Adipocyte (in vitro differentiated cells): ENCODE measurements around the gene NME3.

Experiments
- DNase-seq: peaks from one replicate; pipeline ENCODE4 v3.0.0-alpha.2; 2015; ENCODE audit warnings: low read depth
- H3K27me3 ChIP-seq: replicated peaks from 2 replicates; pipeline ENCODE4 v1.7.0; 2013; ENCODE audit warnings: mild to moderate bottlenecking, low read length, moderate library complexity; ENCODE audit not compliant: control insufficient read depth, insufficient read depth
- H3K36me3 ChIP-seq: 2 replicates; pipeline ENCODE4 v1.7.0; 2013; ENCODE audit warnings: low read length, mild to moderate bottlenecking, moderate library complexity; ENCODE audit not compliant: control insufficient read depth, insufficient read depth, severe bottlenecking
- H3K4me1 ChIP-seq: 2 replicates; pipeline ENCODE4 v1.7.0; 2013; ENCODE audit warnings: mild to moderate bottlenecking, low read length, moderate library complexity; ENCODE audit not compliant: control insufficient read depth, insufficient read depth
- H3K4me3 ChIP-seq: 2 replicates; pipeline ENCODE4 v1.7.0; 2013; ENCODE audit warnings: mild to moderate bottlenecking, low read length, moderate library complexity
- H3K9ac ChIP-seq: 2 replicates; pipeline ENCODE4 v1.7.0; 2013; ENCODE audit warnings: mild to moderate bottlenecking, low read length, moderate library complexity
- H3K9me3 ChIP-seq: 2 replicates; pipeline ENCODE4 v1.7.0; 2013; ENCODE audit warnings: mild to moderate bottlenecking, low read length, moderate library complexity; ENCODE audit not compliant: control insufficient read depth

Gene NME3

DNA sequence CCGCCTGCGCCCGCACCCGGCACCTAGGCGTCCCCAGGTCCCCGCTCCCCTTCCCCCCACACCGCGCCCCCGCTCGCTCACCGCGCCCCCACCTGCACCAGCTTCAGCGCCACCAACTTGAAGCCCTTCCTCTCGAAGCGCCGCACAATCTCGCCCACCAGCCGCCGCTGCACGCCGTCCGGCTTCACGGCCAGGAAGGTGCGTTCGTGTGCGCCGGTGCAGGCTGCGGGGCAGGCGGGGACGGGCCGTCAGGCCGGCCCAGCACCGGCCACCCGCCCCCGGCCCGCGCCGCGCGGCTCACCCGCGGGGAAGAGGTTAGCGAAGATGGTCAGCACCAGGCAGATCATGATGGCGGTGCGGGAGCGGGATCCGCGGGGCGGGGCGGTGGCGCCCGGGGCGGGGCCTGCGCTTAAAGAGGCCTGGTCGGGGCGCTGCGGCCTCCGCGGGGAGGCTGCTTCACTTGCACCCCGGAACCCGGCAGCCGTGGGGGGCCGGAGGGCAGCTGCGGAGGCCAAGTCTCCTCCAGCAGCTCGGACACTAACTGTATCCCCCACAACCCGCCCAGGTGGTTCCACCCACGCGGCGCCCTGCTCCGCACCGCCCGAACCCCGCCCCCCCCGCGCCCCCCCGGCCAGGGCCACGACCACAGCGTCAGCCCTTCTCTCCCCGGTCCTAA is at the start of gene NME3:
Gene NME3 (minus strand): TSS at position 356 of the 676 bp plus-strand sequence. CDS start 9 bp downstream, at position 347.
- Histone ChIP-seq H3K9ac (peak within 1 kb of the TSS; percentile 94), H3K36me3 (peaks cover 30% of the 10 kb centered on the region), H3K4me3 (peak within 1 kb of the TSS; percentile 92), H3K9me3 (no peaks in the 10 kb centered on the region), H3K27me3 (no peaks in the 10 kb centered on the region), H3K4me1 (peaks cover 27% of the 10 kb centered on the region)
- DNase-seq = peak; percentile 84

DNA sequence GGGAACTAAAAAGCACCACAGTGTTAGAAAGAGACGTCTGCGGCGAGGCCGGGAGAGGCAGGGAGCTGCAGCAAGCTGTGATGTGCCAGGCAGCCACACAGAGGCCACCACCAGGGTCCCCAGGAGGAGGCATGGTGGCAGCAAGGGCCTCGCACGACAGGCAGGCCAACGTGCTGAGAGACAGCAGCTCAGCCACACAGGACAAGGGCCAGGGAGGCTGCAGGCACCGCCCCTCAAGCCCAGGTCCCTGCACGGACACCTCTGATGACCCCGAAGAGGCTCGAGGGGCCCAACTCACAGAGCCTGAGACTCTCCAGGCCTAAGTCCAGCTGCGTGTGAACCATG is 49.6 kb upstream of the NME3 start:
- Histone ChIP-seq H3K9me3 (no peaks in the 10 kb centered on the region), H3K27me3 (no peaks in the 10 kb centered on the region), H3K4me3 (no peak overlapping the region), H3K4me1 (peaks cover 11% of the 10 kb centered on the region), H3K9ac (no peak overlapping the region), H3K36me3 (peaks cover 26% of the 10 kb centered on the region)
- DNase-seq = no peak

DNA sequence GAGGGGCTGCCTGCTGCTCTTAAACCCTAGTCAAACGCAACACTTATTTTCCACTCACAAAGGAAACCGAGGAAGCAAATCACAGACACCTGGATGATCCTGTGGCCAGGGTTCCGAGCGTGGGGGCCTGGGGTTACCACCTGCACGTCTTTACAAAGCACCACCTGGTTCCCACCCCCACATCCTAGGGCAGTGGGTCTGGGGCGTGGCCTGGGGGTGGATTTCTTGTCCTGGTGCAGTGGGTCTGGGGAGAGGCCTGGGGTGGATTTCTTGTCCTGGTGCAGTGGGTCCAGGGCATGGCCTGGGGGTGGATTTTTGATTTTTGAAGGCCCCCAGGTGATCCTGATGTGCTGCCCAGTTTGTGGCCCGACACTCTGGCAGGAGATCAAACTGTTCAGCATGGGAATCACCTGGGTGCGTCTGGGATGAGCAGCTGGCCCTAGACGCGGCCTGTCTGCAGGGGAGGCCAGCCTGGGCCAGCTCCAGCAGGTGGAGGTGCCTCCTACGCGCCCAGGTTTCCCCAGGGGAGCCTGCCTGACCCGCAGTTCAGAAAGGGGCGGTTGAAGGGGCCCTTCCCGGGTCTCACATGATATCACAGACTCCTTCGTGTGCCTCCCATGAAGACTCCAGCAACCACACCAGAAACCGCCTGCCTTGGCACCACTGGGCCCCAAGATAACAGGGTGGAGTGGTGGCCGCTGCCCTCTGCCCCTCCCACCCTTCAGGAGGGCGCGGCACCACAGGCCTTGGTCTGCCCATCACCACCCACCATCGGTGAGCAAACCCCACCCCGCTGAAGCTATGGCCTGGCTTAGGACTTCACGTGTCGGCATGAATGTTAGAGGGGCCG is 49.0 kb upstream of the NME3 start:
- Histone ChIP-seq H3K36me3 (peaks cover 29% of the 10 kb centered on the region), H3K9ac (no peak overlapping the region), H3K9me3 (no peaks in the 10 kb centered on the region), H3K4me1 (peaks cover 5% of the 10 kb centered on the region), H3K4me3 (no peak overlapping the region), H3K27me3 (no peaks in the 10 kb centered on the region)
- DNase-seq = no peak

DNA sequence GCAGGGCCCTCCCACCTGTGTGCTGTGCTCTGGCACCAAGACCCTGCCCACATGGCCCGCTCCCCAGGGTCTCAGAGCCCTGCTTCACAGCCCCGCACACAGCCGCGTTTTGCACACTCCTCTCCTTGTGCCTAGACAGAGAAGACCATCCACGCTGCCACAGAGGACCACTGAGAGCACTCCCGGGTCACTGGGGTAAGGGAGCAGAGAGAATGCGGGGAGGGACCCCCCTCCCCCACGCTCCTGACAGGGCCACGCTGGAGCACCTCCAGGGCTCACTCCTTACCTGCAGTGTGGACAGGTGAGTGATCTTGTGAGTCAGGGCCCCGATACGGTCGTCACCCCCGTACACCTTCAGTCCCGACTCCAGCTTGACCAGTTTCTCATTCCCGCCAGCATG is 48.3 kb upstream of the NME3 start:
- Histone ChIP-seq H3K4me1 (peaks cover 3% of the 10 kb centered on the region), H3K27me3 (no peaks in the 10 kb centered on the region), H3K9ac (no peak overlapping the region), H3K9me3 (no peaks in the 10 kb centered on the region), H3K4me3 (no peak overlapping the region), H3K36me3 (peaks cover 30% of the 10 kb centered on the region)
- DNase-seq = no peak

DNA sequence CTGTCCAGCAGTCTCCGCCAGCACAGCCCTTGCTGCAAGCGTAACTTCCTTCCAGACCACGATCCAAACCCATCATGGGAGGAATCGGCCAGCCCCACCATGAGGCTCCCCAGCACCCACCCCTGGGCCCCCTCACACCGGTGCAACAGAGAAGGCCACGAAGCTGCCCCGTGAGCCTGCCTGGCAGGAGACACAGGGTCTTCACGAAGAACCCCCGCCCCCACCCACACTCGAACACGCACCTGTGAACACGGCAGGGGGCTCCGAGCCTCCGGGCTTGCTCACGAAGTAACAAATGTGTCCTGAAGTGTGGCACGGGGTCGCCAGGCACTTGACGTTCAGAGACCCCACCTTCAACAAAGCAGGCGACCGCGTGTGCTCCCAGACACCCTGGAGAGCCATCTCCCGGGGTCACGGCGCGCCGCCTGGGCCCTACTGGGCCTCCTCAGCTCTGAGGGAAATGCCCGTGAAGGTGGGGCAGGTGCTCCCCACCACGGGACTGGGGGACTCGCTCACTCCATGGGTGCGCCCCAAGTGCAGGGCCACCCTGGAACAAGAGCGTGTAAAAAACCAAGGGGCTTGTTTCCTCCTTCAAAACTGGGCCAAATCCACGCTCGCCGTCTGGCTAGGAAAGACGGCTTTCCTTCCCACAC is 47.7 kb upstream of the NME3 start:
- DNase-seq = no peak
- Histone ChIP-seq H3K27me3 (no peaks in the 10 kb centered on the region), H3K36me3 (peaks cover 30% of the 10 kb centered on the region), H3K4me3 (no peak overlapping the region), H3K9me3 (no peaks in the 10 kb centered on the region), H3K4me1 (peaks cover 3% of the 10 kb centered on the region), H3K9ac (no peak overlapping the region)

DNA sequence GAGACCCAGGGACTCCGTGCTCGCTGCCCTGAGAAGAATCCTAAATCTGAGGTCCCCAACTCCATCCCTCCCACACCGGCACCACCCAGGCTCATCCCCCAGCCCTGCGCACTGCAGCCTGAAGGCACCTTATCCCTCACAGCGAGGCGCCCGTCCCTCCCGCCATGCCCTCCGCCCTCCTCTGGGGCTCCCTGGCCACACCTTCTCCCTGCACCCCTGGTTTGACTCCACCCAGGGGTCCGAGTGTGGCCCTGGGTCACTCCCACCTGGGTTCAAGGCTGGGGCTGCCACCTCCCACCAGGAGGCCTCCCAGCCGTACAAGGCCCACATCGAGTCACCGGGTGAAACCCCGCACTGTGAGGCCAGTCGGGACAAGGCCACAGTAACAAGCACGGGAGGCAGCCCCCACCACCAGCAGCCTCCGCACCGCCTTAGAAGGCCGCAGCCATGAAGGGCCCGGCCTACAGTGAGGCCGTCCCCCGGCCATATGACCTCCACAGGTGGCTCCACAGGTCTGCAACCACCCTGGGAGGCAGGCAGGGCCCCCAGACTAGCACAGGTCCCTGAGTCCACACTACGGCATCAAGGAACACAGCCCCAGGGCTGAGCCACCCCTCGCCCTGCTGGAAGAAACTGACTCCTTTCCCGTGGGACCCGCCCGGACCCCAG is 47.0 kb upstream of the NME3 start:
- Histone ChIP-seq H3K9me3 (no peaks in the 10 kb centered on the region), H3K4me3 (no peak overlapping the region), H3K4me1 (no peaks in the 10 kb centered on the region), H3K9ac (no peak overlapping the region), H3K36me3 (peaks cover 34% of the 10 kb centered on the region), H3K27me3 (no peaks in the 10 kb centered on the region)
- DNase-seq = no peak

DNA sequence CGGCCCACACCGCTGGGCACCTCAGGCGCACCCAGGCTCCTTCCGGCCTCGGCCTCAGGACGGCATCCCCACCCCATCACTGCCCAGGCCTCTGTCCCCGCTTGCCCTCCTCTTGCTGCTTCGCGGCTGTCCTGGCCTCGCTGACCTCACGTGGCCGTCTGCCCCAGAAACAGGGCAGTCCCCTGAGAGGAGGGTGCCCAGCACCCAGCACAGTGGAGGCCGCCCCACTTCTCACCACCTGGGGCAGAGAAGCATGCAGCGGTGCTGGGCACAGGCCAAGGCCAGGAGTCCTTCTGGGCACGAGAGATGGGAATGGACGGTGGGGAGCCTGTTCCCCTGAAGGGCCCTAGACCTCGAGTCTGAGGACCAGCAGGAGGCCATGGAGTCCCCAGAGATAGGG is 46.4 kb upstream of the NME3 start:
- Histone ChIP-seq H3K4me1 (peaks cover 3% of the 10 kb centered on the region), H3K27me3 (no peaks in the 10 kb centered on the region), H3K9ac (no peak overlapping the region), H3K9me3 (no peaks in the 10 kb centered on the region), H3K4me3 (no peak overlapping the region), H3K36me3 (peaks cover 34% of the 10 kb centered on the region)
- no peak for DNase-seq

DNA sequence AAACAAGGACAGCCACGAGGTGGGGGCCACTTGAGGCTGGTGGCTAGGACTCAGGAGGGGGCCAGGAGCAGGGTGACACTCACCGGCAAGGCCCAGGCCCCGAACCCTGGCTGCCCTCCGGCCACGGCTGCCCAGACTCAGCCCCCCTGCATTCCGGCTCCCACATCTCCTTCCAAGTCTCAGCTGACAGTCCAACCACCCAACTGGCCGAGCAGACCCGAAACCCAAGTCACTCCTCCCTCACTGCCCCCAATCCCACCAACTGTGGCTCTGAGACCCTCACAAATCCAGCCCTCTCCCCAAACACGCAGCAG is 45.9 kb upstream of the NME3 start:
- peaks cover 31% of the 10 kb centered on the region for H3K36me3 ChIP-seq
- DNase-seq = no peak

DNA sequence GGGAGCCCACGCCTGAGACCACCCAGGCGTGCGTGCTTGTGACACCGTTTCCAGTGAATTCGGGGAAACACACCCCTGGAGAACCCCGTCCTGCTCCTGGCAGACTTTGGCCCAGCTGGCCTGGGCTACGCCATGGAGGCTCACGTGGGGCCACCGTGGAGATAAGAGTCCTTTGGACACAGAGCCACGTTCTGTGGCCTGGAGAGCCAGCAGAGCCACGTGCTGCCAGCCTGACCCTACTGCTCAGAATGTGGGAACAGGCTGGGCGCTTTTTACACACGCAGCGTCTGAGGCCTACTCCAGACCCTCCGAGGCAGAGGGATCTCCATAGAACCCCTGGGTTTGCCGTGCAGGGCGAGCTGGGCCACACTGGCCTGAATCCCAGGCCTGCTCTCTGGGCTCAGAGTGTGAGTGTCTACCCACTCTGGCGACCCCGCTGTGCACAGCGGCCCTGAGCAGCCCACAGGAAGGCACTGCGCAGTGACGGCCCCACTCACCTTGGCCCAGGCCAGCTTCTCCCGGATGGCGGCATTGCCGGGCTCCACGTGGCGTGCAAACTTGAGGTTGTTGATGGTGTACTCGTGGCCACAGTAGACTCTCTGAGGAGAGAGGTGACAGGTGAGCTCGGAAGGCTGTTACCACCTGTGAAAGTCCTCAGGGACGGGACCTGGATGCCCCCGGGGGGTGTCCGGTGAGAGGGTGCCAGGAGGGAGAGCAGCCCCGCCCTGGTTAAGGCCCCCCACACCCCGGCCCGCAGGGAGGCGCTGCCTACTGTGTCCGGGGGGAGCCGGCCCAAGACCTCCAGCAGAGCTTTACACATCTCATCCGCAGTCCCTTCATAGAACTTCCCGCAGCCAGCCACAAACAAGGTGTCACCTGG is 45.3 kb upstream of the NME3 start:
- H3K36me3 ChIP-seq = peaks cover 26% of the 10 kb centered on the region
- no peaks in the 10 kb centered on the region for H3K27me3 ChIP-seq
- H3K9me3 ChIP-seq = no peaks in the 10 kb centered on the region
- H3K4me1 ChIP-seq = peaks cover 3% of the 10 kb centered on the region
- DNase-seq = no peak
- no peak overlapping the region for H3K9ac ChIP-seq
- H3K4me3 ChIP-seq = no peak overlapping the region

More for the DNA sequence above, 45.9 kb upstream of the NME3 start:
- Histone ChIP-seq H3K4me1 (peaks cover 3% of the 10 kb centered on the region), H3K4me3 (no peak overlapping the region), H3K9ac (no peak overlapping the region), H3K9me3 (no peaks in the 10 kb centered on the region), H3K27me3 (no peaks in the 10 kb centered on the region)

DNA sequence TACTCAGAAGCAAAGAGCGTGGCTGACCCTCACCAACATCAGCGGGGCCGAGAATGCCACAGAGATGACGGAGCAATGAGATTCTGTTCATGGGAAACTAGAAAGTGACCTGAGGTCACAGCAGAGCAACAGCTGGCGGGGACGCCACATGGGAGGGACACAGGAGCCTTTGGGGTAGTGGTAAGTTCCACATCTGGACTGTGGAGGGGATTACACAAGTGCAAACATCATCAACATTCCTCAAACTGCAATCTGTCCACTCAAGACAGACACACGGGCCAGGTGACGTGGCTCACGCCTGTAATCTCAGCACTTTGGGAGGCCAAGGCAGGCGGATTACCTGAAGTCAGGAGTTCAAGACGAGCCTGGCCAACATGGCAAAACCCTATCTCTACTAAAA is 44.1 kb upstream of the NME3 start:
- no peak for DNase-seq
- no peak overlapping the region for H3K4me3 ChIP-seq
- no peaks in the 10 kb centered on the region for H3K9me3 ChIP-seq
- H3K4me1 ChIP-seq = peaks cover 3% of the 10 kb centered on the region
- no peaks in the 10 kb centered on the region for H3K27me3 ChIP-seq
- no peak overlapping the region for H3K9ac ChIP-seq
- H3K36me3 ChIP-seq = peaks cover 30% of the 10 kb centered on the region
